Activated T-cell treated with anti-CD3 and anti-CD28 coated beads, Interleukin-2, amount 50 U/mL, for 24 hours (primary cell): Measurements from ENCODE around the gene MYNN.

Source experiments
- DNase-seq: peaks from one replicate; pipeline ENCODE4 v3.0.0-alpha.2; 2020
- H3K27ac Mint-ChIP-seq: 2 replicates; pipeline ENCODE4 v1.8.0; 2020; ENCODE audit warnings: mild to moderate bottlenecking, mixed read lengths
- H3K27me3 Mint-ChIP-seq: 2 replicates; pipeline ENCODE4 v1.8.0; 2020; ENCODE audit warnings: mixed read lengths
- H3K36me3 Mint-ChIP-seq: 2 replicates; pipeline ENCODE4 v1.8.0; 2020; ENCODE audit warnings: low read depth, mixed read lengths
- H3K4me1 Mint-ChIP-seq: 2 replicates; pipeline ENCODE4 v1.8.0; 2020; ENCODE audit warnings: low read depth, mixed read lengths
- H3K4me3 Mint-ChIP-seq: 2 replicates; pipeline ENCODE4 v1.8.0; 2020; ENCODE audit warnings: mild to moderate bottlenecking, moderate library complexity, mixed read lengths
- H3K9me3 Mint-ChIP-seq: 2 replicates; pipeline ENCODE4 v1.8.0; 2020; ENCODE audit warnings: mixed read lengths

The MYNN gene

GRCh38 chr3:169836078-169836941, 63.1 kb downstream of the MYNN start:
- peaks cover 8% of the 10 kb centered on the region for H3K27me3 Mint-ChIP-seq
- no peaks in the 10 kb centered on the region for H3K9me3 Mint-ChIP-seq
- DNase-seq: no peak
- H3K4me3 Mint-ChIP-seq: no peak overlapping the region
- H3K36me3 Mint-ChIP-seq: no peaks in the 10 kb centered on the region
- no peaks in the 10 kb centered on the region for H3K4me1 Mint-ChIP-seq
- no peak overlapping the region for H3K27ac Mint-ChIP-seq

GRCh38 chr3:169836942-169837275, 63.7 kb downstream of the MYNN start:
- peaks cover 8% of the 10 kb centered on the region for H3K27me3 Mint-ChIP-seq
- no peak overlapping the region for H3K27ac Mint-ChIP-seq
- H3K4me3 Mint-ChIP-seq: no peak overlapping the region
- H3K9me3 Mint-ChIP-seq: no peaks in the 10 kb centered on the region
- no peaks in the 10 kb centered on the region for H3K4me1 Mint-ChIP-seq
- no peak for DNase-seq
- H3K36me3 Mint-ChIP-seq: no peaks in the 10 kb centered on the region

- no peak for DNase-seq
- Mint-ChIP-seq H3K4me3 (no peak overlapping the region), H3K9me3 (no peaks in the 10 kb centered on the region), H3K27me3 (peaks cover 4% of the 10 kb centered on the region), H3K36me3 (no peaks in the 10 kb centered on the region), H3K4me1 (no peaks in the 10 kb centered on the region), H3K27ac (no peak overlapping the region)
Measured at GRCh38 chr3:169838511-169839030, 65.4 kb downstream of the MYNN start.
